Rectal smooth muscle tissue (tissue), 1 donor: ENCODE results near the gene DDIAS.
"Not testable (repeated sequence)": the region's sequence is repeated elsewhere in the genome, so short reads cannot be mapped to it uniquely, and the experiment has no call there.

ENCODE experiments used
- H3K27ac ChIP-seq: one replicate; pipeline ENCODE4 v1.7.0; 2013; ENCODE audit warnings: low read depth, low read length, inconsistent platforms
- H3K27me3 ChIP-seq: one replicate; pipeline ENCODE4 v1.7.0; 2013; ENCODE audit warnings: low read length; ENCODE audit not compliant: control insufficient read depth, insufficient read depth
- H3K36me3 ChIP-seq: one replicate; pipeline ENCODE4 v1.7.0; 2013; ENCODE audit warnings: low read length; ENCODE audit not compliant: control insufficient read depth, insufficient read depth
- H3K4me1 ChIP-seq: one replicate; pipeline ENCODE4 v1.7.0; 2013; ENCODE audit warnings: low read length; ENCODE audit not compliant: control insufficient read depth, insufficient read depth
- H3K4me3 ChIP-seq: one replicate; pipeline ENCODE4 v1.7.0; 2013; ENCODE audit warnings: low read length
- H3K9ac ChIP-seq: one replicate; pipeline ENCODE4 v1.7.0; 2013; ENCODE audit warnings: low read length

Gene DDIAS

GRCh38 chr11:82908311-82908710 is 6.8 kb downstream of the DDIAS start:
- no peak overlapping the region for H3K27ac ChIP-seq
- no peaks in the 10 kb centered on the region for H3K4me1 ChIP-seq
- no peak overlapping the region for H3K4me3 ChIP-seq
- H3K36me3 ChIP-seq: peaks cover 2% of the 10 kb centered on the region
- no peaks in the 10 kb centered on the region for H3K27me3 ChIP-seq
- H3K9ac ChIP-seq: no peak overlapping the region

- Histone ChIP-seq H3K27ac (no peak overlapping the region), H3K36me3 (peaks cover 2% of the 10 kb centered on the region), H3K27me3 (no peaks in the 10 kb centered on the region), H3K9ac (no peak overlapping the region), H3K4me1 (no peaks in the 10 kb centered on the region), H3K4me3 (no peak overlapping the region)
Measured at GRCh38 chr11:82909015-82909640, 7.6 kb downstream of the DDIAS start.

- not testable (repeated sequence) for H3K27me3 ChIP-seq, H3K4me1 ChIP-seq, H3K27ac ChIP-seq, H3K36me3 ChIP-seq, H3K4me3 ChIP-seq, H3K9ac ChIP-seq
Measured at GRCh38 chr11:82919786-82920185, 18.2 kb downstream of the DDIAS start.

GRCh38 chr11:82920227-82920626 is 18.7 kb downstream of the DDIAS start:
- H3K36me3 ChIP-seq, H3K27me3 ChIP-seq, H3K4me1 ChIP-seq, H3K27ac ChIP-seq, H3K4me3 ChIP-seq, H3K9ac ChIP-seq: not testable (repeated sequence)

GRCh38 chr11:82922396-82923173 is 21.0 kb downstream of the DDIAS start:
- H3K27ac ChIP-seq, H3K36me3 ChIP-seq, H3K9ac ChIP-seq, H3K4me1 ChIP-seq, H3K4me3 ChIP-seq, H3K27me3 ChIP-seq: not testable (repeated sequence)

GRCh38 chr11:82924522-82925224 is 23.1 kb downstream of the DDIAS start:
- no peak overlapping the region for H3K27ac ChIP-seq
- H3K9ac ChIP-seq: no peak overlapping the region
- H3K27me3 ChIP-seq: no peaks in the 10 kb centered on the region
- no peak overlapping the region for H3K4me3 ChIP-seq
- H3K4me1 ChIP-seq: no peaks in the 10 kb centered on the region
- no peaks in the 10 kb centered on the region for H3K36me3 ChIP-seq

GRCh38 chr11:82927264-82927880 is 25.8 kb downstream of the DDIAS start:
- Histone ChIP-seq H3K36me3 (no peaks in the 10 kb centered on the region), H3K27ac (no peak overlapping the region), H3K4me3 (no peak overlapping the region), H3K4me1 (no peaks in the 10 kb centered on the region), H3K27me3 (no peaks in the 10 kb centered on the region), H3K9ac (no peak overlapping the region)

- Histone ChIP-seq H3K27ac (no peak overlapping the region), H3K36me3 (no peaks in the 10 kb centered on the region), H3K4me1 (no peaks in the 10 kb centered on the region), H3K27me3 (no peaks in the 10 kb centered on the region), H3K9ac (no peak overlapping the region), H3K4me3 (no peak overlapping the region)
Measured at GRCh38 chr11:82929121-82929520, 27.6 kb downstream of the DDIAS start.

GRCh38 chr11:82930229-82930628 is 28.7 kb downstream of the DDIAS start:
- H3K36me3 ChIP-seq: no peaks in the 10 kb centered on the region
- no peaks in the 10 kb centered on the region for H3K27me3 ChIP-seq
- H3K4me1 ChIP-seq: no peaks in the 10 kb centered on the region
- no peak overlapping the region for H3K4me3 ChIP-seq
- H3K9ac ChIP-seq: no peak overlapping the region
- no peak overlapping the region for H3K27ac ChIP-seq

- H3K36me3 ChIP-seq: no peaks in the 10 kb centered on the region
- no peaks in the 10 kb centered on the region for H3K27me3 ChIP-seq
- H3K9ac ChIP-seq: no peak overlapping the region
- no peak overlapping the region for H3K4me3 ChIP-seq
- H3K27ac ChIP-seq: no peak overlapping the region
- no peaks in the 10 kb centered on the region for H3K4me1 ChIP-seq
Measured at GRCh38 chr11:82930734-82931133, 29.2 kb downstream of the DDIAS start.

GRCh38 chr11:82932564-82932963 is 31.0 kb downstream of the DDIAS start:
- Histone ChIP-seq H3K36me3 (no peaks in the 10 kb centered on the region), H3K9ac (no peak overlapping the region), H3K4me1 (no peaks in the 10 kb centered on the region), H3K4me3 (no peak overlapping the region), H3K27me3 (no peaks in the 10 kb centered on the region), H3K27ac (no peak overlapping the region)

GRCh38 chr11:82936261-82936660 is 34.7 kb downstream of the DDIAS start:
- Histone ChIP-seq H3K36me3 (no peaks in the 10 kb centered on the region), H3K4me1 (no peaks in the 10 kb centered on the region), H3K27ac (no peak overlapping the region), H3K9ac (no peak overlapping the region), H3K27me3 (no peaks in the 10 kb centered on the region), H3K4me3 (no peak overlapping the region)
